GDM1 (cell line): ENCODE measurements around the gene EVI5.
"Not testable (repeated sequence)": the region's sequence is repeated elsewhere in the genome, so short reads cannot be mapped to it uniquely, and the experiment has no call there.

ENCODE experiments used
- DNase-seq: peaks from one replicate; lab custom pipeline; 2025; lab: John Stamatoyannopoulos, UW

Gene EVI5

DNA sequence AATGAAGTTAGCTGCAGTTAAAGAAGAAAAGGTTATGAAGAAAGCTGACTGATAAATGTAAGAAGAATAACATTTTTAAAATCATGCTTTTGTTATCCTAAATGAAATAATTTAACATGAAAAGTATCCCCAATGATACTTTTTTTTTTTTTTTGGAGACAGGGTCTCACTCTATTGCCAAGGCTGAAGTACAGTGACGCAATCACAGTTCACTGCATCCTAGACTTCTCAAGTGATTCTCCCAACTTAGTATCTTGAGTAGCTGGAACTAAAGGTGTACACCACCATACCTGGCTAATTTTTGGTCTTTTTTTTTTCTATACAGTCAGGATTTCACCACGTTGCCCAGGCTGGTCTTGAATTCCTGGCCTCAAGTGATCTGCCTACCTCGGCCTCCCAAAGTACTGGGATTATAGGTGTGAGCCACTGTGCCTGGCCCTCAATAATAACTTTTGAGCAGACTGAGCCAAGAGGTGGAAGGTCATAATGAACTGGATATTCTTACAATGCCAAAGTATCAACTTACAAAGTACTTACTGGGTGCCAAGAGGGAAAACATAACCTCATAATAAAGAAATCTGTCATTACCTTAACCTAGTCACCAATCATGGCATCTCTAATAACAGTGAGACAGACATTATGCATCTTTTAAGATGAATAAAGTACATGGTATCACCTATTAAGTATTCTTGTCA is 94.5 kb downstream of the EVI5 start:
- no peak for DNase-seq

DNA sequence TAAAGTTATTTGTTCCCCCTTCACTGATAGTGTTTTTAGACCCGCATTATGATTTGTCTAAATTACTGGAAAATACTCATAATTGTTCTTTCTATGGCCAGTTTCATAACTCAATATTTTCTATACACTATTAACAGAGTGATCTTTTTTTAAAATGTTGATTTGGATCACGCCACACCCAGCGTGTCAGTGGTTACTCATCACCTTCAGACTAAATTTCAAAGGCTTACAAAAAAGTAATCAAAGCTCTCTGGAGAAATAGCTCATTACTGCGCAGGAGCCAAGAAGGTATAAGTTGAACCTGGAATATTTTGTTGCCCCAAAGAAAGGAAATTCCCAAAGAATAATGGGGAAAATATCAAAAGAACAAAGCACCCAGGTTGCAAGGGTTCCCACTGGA is 104.9 kb downstream of the EVI5 start:
- no peak for DNase-seq

- no peak for DNase-seq
Observed at GRCh38 chr1:92663775-92664174, 121.1 kb downstream of the EVI5 start.

DNA sequence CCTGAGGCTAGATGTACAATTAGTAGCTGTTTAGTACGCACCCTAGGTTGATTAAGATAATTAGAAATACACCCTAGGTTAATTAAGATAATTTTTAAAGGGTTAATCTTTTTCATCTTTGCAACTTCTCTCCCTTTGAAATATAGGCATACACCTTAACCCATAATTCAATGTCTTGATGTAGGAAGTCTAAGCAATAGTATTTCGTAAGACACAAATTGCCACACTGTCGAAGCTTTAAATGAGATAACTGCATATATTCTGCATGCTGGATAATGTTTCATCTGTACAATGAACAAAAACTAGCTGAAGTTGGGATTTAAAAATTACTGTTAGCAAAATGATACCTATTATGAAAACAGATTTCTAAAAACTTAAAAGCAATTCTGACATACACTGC is 122.9 kb downstream of the EVI5 start:
- DNase-seq, result no peak

- DNase-seq, result no peak
Observed at GRCh38 chr1:92657701-92658100, 127.2 kb downstream of the EVI5 start.

DNA sequence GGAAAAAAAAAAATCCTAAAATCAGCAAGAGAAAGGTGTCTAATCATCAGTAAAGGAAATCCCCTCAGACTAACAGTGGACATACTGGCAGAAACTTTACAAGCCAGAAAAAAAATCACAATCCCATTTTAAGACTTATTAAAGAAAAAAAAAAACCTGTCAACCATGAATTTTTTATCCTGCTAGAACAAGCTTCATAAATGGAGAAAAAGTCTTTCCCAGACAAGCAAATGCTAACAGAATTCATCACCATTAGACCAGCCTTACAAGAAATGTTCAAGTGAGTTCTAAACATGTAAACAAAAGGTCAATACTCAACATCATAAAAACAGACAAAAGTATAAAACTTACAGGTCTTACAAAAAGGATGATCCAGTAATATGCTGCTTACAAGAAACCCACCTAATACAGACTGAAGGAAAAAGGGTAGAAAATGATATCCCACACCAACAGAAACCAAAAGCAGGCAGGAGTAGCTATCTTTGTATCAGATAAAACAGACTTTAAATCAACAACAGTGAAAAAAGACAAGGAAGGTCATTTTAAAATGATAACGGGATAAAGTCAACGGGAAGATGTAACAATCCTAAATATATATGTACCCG is 129.6 kb downstream of the EVI5 start:
- DNase-seq, result no peak

DNA sequence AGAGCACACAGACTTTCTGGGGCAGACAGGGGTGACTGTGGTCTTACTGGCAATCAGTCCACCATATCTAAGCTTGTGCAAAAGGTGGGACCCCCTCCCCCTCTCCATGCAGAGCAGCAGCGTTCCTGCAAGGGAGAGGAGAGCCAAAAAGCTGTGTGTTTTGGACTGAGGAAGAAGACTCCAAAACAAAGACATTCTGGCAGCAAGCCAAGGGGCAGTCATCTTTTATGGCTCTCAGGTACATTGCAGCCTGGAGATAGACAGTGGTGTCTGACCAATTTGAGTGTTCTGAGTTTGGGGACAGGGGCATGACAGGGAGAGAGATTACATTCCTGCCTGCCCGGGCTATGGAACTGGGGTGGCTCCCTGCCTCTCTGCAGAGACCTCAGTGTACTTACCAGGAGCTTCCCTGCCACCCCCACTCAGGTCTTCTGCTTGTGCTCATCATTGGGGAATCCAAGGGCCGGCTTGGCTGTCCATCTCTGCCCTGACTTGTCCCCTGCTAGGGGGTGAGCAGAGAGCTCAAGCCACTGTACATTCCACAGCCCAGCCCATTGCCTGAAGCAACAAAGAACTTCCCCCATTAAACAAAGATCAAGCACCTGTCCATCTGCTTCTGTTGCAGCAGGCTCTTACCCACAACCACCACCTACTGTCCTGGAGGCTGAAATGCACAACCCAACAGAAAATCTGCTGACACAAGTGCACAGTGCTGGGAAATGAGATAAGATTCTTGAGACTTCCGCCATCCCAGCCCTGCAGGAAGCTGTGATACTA is 131.1 kb downstream of the EVI5 start:
- no peak for DNase-seq

DNA sequence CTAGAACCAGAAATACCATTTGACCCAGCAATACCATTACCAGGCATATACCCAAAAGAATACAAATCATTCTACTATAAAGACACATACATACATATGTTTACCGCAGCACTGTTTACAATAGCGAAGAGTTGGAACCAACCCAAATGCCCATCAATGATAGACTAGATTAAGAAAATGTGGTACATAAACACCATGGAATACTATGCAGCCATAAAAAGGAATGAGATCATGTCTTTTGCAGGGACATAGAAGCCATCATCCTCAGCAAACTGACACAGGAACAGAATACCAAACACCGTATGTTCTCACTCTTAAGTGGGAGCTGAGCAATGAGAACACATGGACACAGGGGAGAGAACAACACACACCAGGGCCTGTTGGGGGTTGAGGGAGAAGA is 144.2 kb downstream of the EVI5 start:
- DNase-seq, result not testable (repeated sequence)

GRCh38 chr1:92638498-92638897 is 146.4 kb downstream of the EVI5 start:
- DNase-seq, result no peak

- not testable (repeated sequence) for DNase-seq
Observed at GRCh38 chr1:92635203-92635602, 149.7 kb downstream of the EVI5 start.

DNA sequence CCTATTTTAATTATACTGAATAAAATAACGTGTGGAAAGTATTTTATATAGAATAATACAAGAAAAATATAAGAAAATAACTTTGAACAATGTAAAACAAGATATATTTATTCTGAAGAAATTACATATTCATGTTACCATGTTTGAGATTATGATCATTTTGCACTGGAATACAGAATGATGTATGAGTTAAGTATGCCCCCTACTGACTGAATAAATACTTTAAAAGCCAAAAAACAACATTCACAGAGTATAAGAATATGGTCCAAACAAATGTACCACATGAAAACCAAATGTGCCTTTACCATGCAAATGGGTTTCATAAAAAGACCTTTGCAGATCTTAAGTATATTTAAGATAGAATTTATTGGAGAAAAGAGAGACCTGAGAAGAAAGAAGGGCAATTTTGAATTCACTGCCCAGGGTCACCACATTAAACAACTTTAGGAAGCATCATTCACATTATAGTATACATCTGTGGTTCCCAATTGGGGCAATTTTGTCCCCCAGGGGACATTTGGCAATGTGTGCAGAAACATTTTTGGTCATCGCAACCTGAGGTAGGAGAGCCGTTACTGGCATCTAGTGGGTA is 161.6 kb downstream of the EVI5 start:
- no peak for DNase-seq

GRCh38 chr1:92619466-92620189 is 165.3 kb downstream of the EVI5 start:
- DNase-seq, result no peak

GRCh38 chr1:92601044-92601443 is 183.9 kb downstream of the EVI5 start:
- no peak for DNase-seq

GRCh38 chr1:92599184-92599583 is 185.7 kb downstream of the EVI5 start:
- peak; percentile 12 for DNase-seq

DNA sequence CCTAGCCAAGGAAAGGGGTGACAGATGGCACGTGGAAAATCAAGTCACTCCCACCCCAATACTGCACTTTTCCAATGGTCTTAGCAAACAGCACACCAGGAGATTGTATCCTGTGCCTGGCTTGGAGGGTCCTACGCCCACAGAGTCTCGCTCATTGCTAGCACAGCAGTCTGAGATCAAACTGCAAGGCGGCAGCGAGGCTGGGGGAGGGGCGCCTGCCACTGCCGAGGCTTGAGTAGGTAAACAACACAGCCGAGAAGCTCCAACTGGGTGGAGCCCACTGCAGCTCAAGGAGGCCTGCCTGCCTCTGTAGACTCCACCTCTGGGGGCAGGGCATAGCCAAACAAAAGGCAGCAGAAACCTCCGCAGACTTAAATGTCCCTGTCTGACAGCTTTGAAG is 195.5 kb downstream of the EVI5 start:
- DNase-seq, result not testable (repeated sequence)

DNA sequence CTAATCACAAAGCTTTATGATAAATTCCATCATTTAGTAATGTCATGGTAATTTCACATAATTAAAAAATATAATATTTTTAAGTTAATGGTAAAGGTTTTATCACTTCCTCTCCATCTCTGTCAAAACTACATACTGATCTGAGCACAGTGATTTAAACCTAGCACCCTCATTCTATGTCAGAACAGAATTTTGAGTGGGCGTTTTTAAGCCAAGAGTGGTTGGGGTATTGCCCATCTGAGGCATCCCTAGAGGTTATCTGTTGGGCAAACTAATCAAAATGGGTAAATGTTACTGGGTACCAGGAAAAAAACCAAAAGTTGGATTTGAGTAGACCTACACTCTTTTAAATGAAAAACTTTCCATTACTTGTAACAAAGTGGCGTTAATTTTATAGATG is 197.5 kb downstream of the EVI5 start:
- no peak for DNase-seq

GRCh38 chr1:92585831-92586230 is 199.1 kb downstream of the EVI5 start:
- DNase-seq, result no peak

DNA sequence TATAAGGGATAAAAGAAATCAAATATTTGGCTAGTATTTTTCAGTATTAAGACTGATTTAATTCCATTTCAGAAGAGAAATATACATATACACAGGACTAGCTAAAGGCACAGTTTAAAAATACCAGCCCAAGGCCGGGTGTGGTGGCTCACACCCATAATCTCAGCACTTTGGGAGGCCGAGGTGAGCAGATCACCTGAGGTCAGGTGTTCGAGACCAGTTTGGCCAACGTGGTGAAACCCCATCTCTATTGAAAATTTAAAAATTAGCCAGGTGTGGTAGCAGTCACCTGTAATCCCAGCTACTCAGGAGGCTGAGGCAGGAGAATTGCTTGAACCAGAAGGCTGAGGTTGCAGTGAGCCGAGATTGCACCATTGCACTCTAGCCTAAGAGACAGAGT is 200.1 kb downstream of the EVI5 start:
- DNase-seq, result not testable (repeated sequence)

DNA sequence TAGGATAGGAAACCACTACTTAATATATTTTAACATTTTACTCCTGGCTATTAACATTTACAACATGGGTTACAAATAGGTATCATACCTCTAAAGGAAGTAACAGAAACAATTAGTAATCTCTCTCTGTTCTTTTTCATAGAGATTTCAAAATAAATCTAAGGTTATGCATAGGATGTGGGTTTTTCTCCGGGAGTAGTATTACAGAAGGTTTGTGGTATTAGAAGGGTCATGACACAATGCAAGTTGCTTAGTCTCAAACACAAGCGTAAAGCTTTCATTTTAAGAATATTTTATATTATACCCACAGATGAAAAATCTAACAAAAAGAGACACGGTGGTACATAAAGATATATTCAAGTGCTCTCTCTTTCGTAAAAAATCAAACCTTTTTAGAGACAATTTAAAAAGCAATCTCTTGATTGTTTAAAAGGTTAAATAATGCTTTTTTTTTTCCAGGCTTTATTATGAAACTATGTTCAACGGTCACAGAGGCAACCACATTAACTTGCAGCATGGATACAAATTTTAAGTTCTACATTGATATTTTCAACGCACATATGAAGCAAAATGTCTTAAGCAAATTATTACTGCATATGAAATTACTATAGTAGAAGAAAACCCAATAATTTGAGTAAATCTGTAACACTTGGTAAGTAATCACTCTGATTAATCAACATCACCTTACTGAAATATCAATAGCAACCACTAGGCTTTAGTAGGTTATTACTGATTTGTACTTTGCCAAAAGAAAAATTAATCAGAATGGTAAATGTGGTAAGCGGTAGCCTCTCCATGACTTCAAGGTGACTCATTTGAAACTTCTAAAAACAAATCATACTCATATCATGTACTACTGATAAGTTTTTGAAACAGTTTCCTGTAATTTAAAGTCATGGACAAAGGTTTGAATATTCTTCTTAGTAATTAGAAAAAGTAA is 200.8 kb downstream of the EVI5 start:
- DNase-seq, result no peak

- no peak for DNase-seq
Observed at GRCh38 chr1:92577261-92577895, 207.5 kb downstream of the EVI5 start.

DNA sequence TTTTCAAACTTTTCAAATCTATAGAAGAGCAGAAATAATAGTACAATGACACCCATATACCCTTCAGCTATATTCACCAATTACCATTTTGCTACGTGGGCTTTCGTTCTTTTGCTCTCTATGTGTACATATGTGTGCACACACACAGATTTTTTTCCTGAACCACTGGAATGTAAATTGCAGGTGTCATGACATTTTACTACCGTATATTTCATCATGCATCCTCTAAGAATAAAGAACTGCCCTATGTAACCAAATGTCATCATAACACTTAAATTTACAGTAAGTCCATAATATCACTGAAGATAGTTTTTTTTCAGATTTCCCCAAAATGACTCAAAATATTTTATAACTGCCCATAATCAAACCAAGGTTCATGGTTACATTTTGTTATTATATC is 209.8 kb downstream of the EVI5 start:
- no peak for DNase-seq
